GM18909 (cell line): ENCODE results near the gene PPP1R1C.
"Not testable (repeated sequence)": the region's sequence is repeated elsewhere in the genome, so short reads cannot be mapped to it uniquely, and the experiment has no call there.

ENCODE experiments used
- ATAC-seq: cut with Tn5 transposase; IDR thresholded peaks from one replicate; pipeline ENCODE4 v1.9.1; 2021; ENCODE audit warnings: mild to moderate bottlenecking; ENCODE audit not compliant: unreplicated experiment, poor library complexity

The PPP1R1C gene

GRCh38 chr2:181985632-181986205, at the start of gene PPP1R1C:
TSS of gene PPP1R1C (plus strand) at chr2:181985853. CDS start at chr2:181986111, 258 bp downstream.
- ATAC-seq: no peak

- ATAC-seq: no peak
Observed at GRCh38 chr2:181937473-181937872, 48.2 kb upstream of the PPP1R1C start.

DNA sequence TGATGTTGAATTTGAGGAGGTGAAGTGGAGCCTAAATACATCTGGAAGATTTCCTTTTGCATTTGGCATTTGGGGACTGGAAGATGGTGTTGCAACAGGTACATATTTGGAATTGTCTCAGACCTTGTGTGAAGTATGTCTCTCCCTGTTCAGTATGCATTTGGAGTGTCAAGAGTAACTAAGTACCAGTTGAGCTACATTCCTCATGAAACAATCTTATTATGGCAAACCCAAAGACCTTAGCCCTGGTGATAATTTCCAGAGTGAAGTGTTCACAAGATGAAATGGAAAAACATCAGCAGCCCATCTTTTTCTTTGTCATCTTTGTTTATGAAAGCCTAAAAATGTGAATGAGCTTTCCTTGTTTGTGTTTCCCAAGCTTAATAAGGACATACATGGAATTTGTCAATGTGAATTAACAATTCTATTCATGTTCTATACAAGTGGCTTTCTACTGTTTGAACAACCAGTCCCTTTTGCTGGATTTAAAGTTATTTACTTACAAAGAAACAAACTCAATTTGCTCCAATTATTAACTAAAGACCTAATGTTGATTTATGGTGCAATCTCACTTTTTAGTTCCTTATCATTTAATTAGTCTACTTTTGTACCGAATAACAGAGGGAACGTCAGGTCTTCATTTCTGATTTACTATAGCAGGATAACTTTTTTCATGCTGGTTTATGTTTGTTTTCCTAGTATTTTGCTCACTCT, 42.1 kb upstream of the PPP1R1C start:
- no peak for ATAC-seq

- ATAC-seq: no peak
Observed at GRCh38 chr2:181944164-181944913, 41.3 kb upstream of the PPP1R1C start.

- ATAC-seq: no peak
Observed at GRCh38 chr2:181944914-181945291, 40.8 kb upstream of the PPP1R1C start.

GRCh38 chr2:181946444-181947127, 39.1 kb upstream of the PPP1R1C start:
- ATAC-seq: no peak

- no peak for ATAC-seq
Observed at GRCh38 chr2:181947273-181947672, 38.4 kb upstream of the PPP1R1C start.

DNA sequence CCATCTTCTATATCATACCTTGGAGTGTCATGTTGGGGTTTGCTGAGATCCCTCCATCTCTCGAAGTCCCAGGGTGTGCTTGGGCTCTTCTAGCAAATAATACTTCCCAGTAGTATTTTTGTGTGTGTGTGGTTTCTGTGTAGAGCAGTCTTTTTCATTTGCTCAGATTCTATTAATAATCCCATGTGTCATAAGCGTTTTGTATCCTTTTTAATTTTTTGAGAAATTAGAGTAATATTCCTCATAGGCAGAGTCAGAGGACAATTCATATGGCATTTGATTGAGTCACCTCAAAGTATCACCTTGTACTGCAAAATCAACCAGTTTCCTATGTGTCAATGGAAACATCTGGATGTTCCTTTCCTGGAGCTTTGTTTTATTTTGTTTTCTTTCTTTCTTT, 37.4 kb upstream of the PPP1R1C start:
- no peak for ATAC-seq

DNA sequence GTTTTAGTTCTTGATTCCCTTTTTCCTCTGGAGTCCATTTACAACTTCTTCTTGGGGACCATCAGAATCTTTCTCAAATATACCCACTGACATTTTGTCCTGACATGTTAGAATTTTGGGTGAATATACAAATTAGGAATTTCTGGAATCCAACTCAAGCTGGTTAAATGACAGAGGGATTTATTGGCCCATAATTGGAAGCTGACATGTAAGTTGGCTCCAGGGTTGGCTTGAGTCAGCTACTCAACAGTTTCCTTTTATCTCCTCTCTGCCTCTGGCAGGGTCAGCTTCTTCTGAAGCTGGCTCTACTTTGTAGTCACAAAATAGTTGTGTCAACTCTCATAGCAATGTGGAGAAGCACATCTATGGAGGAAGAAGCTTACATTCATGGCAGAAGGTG, 36.6 kb upstream of the PPP1R1C start:
- ATAC-seq: no peak

DNA sequence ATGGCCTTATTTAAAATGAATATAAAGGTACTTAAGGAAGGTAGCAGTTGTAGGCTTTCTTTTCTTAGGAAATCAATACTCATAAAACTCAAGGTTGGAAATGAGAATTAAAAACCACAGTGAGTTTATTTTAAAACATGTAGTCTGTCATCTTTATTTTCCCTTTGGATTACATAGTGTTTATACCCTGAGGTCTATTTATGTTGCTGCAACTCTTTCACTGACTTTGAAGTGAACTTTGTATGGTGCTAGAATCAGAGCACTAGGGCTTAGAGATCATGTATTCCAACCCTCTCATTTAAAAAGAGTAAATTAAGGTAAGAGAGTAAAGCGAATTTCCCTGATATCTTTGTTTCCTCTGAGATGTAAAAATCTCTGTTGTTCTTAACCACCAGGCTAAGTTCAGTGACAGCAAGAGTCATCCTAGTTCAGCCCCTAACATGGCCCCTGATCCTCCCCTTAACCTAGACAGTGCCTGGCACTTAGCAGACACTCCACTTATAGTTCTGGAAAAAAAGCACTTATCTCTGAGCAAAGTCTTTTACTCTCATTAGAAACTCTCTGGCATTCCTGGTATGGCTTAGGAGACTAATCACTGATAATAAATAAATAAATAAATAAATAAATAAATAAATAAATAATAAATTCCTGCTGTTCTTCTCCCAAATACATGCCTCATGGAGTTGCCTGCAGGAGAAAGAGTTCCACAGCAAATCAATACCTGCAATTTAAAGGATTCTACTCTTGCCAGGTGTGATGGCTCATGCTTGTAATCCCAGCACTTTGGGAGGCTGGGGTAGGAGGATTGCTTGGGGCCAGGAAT, 33.0 kb upstream of the PPP1R1C start:
- no peak for ATAC-seq

DNA sequence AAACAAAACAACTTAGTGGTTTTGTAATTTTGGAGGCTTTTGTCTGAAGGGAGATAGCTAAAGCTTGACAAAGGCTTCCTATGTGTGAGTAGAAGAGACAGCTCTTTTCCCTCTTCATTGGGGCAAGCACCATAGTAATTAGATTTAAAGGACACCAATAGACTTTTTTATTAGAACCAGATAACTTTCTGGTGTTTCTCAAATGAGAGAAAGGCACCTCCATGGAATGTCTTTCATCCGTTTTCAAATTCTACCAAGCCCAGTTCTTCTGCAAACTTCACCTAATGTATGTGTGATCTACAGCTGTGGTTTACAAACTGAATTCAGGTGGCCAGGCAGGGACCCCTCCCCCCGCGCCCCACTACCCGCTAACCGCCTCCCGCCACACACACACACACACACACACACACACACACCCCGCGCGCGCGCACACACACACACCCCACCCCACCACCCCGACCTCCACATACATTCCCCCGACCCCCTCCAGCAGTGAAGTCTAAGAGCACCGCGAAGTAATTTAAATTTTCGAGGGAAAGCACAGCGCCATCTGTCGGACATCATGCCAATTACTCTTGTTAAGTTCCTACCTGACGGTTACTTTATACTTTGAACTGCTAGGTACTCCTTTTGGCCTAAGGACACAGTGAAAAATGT, 31.6 kb upstream of the PPP1R1C start:
- peak; percentile 75 for ATAC-seq

DNA sequence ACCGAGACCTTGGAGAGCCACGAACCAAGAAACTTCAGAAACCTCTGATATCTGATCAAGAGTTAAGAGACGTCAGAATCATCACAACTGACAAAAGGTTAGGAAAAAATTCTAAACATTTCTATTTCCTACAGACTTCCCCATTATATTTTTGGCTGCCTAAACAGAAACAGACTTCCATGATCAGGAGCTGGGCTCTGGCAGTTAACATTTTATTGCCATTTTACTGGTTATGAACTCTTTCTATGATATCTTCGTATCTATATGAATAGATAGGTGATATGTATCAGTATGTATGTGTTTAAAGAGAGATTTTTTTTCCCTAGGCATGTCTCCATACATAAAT, 31.1 kb upstream of the PPP1R1C start:
- ATAC-seq: peak; percentile 5

GRCh38 chr2:181955010-181955409, 30.6 kb upstream of the PPP1R1C start:
- no peak for ATAC-seq

DNA sequence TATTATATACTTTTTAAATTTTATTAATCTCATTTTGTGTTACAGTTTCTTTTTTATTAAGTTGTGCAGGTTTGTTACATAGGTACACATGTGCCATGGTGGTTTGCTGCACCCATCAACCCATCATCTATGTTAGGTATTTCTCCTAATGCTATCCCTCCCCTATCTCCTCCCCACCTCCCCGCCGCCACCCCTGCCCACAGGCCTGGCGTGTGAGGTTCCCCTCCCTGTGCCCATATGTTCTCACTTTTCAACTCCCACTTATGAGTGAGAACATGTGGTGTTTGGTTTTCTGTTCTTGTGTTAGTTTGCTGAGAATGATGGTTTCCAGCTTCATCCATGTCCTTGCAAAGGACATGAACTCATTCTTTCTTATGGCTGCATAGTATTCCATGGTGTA, 29.8 kb upstream of the PPP1R1C start:
- not testable (repeated sequence) for ATAC-seq

DNA sequence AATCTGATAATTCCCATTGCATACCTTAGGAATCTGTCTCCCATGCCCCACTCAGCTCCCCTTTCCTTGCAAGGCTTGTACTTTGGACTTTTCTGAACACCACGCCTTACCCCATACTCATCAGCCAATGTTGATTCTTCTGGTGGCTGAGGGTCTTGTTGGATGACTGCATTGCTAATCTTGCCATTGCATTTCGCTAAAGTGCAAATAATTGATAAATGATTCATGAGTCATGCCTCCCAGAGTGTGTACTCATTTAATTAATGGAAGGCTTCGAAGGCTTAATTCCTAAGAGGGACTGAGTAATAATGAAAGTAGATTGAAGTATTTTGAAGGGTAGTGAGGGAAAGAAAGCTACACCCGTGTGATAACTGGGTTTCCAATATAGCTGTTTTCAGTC, 28.0 kb upstream of the PPP1R1C start:
- ATAC-seq: no peak

DNA sequence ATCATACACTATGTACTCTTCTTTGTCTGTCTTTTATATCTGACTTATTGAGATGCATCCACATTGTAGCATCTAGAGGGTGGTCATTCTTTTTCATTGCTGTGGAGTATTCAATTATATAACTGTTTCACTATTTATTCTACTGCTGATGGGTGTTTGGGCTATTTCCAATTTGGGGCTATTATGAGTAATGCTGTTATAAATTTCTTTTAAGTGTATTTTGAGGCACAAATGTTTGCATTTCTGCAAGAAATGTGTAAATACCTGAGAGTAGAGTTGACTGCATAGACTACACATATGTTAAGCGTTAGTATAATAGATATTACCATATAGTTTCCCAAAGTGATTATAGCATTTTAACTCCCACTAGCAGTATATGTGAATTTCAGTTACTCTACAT, 26.9 kb upstream of the PPP1R1C start:
- ATAC-seq: no peak

- ATAC-seq: no peak
Observed at GRCh38 chr2:181959508-181959907, 26.1 kb upstream of the PPP1R1C start.

DNA sequence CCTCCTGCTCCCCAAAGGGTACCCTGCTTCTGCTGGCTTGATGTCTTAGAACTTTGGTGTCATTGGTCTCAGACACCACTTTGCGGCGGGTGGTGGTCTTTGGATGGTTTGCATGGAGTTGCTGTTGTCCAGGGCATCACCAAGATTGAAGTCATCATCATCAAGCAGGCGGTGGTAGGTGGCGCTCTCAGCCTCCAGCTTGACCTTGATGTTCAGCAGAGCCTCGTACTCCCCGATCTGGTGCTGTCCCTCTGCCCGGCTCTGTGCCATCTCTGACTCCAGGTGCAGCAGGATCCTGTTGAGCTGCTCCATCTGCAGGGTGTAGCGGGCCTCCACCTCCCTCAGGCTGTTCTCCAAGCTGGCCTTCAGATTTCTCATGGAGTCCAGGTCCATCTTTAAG, 24.5 kb upstream of the PPP1R1C start:
- ATAC-seq: not testable (repeated sequence)

DNA sequence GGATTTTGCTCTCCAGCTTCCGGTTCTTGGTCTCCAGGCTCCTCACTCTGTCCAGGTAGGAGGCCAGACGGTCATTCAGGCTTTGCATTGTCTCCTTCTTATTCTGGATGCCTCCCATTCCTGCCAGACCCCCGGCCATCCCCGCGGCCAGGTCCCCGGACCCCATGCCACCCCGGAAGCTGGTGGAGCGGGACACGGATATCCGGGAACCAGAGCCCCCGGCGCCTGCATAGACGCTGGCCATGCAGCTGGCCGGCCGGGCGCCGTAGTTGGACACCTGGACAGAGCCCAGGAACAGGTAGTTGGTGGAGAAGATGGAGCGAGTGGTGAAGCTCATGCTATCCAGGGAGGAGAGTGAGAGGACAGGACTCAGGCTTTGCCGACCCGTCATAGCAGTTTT, 23.5 kb upstream of the PPP1R1C start:
- no peak for ATAC-seq
